Measurements from ENCODE around the gene TDRD7.
A peak's percentile ranks its signal among the peaks of the same experiment; 100 is the strongest.

TDRD7 gene

DNA sequence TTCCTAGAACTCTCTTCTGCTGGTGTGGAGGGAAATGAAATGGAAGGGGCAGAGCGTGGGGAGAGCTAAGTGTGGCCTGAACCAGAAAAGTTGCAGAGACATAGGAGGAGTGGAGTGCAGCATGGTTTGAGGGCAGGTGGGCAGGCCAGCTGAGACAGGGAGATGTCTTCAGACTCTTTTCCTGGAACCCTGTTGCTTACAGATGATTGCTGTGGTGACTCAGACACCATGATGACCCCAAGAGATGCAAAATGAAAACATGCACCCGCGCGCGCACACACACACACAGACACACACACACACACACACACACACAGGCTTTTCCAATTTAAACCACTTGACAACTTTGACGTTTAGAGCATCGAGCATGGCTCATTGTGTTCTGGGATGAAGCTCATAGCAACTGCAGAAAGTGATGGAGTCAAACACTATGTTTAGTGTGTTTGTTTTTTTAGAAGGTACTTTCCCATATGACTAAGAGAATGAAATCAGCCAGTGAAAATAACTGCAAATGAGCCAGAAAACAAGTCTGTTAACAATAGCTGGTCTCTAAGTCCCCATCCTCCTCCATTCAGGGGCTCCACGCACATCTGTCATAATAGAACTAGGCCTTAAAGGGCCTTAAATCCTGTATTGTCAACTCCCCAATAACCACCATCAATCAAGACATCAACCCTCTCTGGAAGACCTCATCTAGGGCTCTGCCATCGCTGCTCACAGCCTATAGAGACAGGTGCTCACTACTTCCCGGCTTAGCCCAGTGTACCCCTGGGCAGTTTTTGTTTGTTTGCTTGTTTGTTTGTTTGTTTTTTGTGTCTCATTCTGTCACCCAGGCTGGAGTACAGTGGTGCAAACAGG lies 99.1 kb downstream of the TDRD7 start:
- CTCF ChIA-PET = interaction anchor here (0.6 to 1.0 kb wide), 4 partner anchors 26 to 654 kb away, joined by 3 to 5 read pairs (median 4); no protein-coding TSS in a partner anchor
- H3K4me3 ChIP-seq (ENCODE audit: low read depth, low read length) = no peak overlapping the region
- H3K36me3 ChIP-seq (ENCODE audit: control insufficient read depth in 2 of 2, insufficient read depth in 1 of 2, low read length in 2 of 2) = peaks cover 0 to 7% of the 10 kb centered on the region in 2 experiments; a peak in 1 of 3 replicates
- H3K9me3 ChIP-seq (ENCODE audit: control insufficient read depth, insufficient read depth, low read depth, low read length) = no peaks in the 10 kb centered on the region
- no peak overlapping the region; the same call in 1 of the 2 replicates for H3K27ac ChIP-seq (ENCODE audit: extremely low read depth, low read depth, low read length)
- POLR2A ChIA-PET = interaction anchor here (0.5 kb wide), 1 partner anchor 1709 kb away, joined by 3 read pairs; no protein-coding TSS in a partner anchor
- H3K4me1 ChIP-seq (ENCODE audit: control insufficient read depth, insufficient read depth, low read length) = no peaks in the 10 kb centered on the region
- peak; percentile 57; the same call in 1 of the 2 replicates for TF ChIP-seq ZNF776 (tag by site-specific recombination; IDR thresholded peaks at IDR 0.05; ENCODE audit: borderline replicate concordance)
- TF ChIP-seq ZNF658 (tag by site-specific recombination; IDR thresholded peaks at IDR 0.05) = 0 out of 2 replicates have a peak, but pooled peaks have one; percentile 83
- TF ChIP-seq ZNF621 (tag by site-specific recombination; IDR thresholded peaks at IDR 0.05) = peak; percentile 88
- no peak for TF ChIP-seq KLF10 (tag by site-specific recombination; IDR thresholded peaks at IDR 0.05)
- TF ChIP-seq ZNF223 (tag by site-specific recombination; IDR thresholded peaks at IDR 0.05) = no peak
- no peak for TF ChIP-seq ZBTB1 (tag by site-specific recombination; IDR thresholded peaks at IDR 0.05)
- no peak for TF ChIP-seq ZBTB26 (tag by site-specific recombination; optimal IDR thresholded peaks at IDR 0.05)
- TF ChIP-seq, protein P1, sequence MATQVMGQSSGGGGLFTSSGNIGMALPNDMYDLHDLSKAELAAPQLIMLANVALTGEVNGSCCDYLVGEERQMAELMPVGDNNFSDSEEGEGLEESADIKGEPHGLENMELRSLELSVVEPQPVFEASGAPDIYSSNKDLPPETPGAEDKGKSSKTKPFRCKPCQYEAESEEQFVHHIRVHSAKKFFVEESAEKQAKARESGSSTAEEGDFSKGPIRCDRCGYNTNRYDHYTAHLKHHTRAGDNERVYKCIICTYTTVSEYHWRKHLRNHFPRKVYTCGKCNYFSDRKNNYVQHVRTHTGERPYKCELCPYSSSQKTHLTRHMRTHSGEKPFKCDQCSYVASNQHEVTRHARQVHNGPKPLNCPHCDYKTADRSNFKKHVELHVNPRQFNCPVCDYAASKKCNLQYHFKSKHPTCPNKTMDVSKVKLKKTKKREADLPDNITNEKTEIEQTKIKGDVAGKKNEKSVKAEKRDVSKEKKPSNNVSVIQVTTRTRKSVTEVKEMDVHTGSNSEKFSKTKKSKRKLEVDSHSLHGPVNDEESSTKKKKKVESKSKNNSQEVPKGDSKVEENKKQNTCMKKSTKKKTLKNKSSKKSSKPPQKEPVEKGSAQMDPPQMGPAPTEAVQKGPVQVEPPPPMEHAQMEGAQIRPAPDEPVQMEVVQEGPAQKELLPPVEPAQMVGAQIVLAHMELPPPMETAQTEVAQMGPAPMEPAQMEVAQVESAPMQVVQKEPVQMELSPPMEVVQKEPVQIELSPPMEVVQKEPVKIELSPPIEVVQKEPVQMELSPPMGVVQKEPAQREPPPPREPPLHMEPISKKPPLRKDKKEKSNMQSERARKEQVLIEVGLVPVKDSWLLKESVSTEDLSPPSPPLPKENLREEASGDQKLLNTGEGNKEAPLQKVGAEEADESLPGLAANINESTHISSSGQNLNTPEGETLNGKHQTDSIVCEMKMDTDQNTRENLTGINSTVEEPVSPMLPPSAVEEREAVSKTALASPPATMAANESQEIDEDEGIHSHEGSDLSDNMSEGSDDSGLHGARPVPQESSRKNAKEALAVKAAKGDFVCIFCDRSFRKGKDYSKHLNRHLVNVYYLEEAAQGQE (tag by site-specific recombination; IDR thresholded peaks at IDR 0.05) = no peak
- TF ChIP-seq ZSCAN30 (tag by site-specific recombination; IDR thresholded peaks at IDR 0.05) = no peak
- TF ChIP-seq ZNF112 (tag by site-specific recombination; IDR thresholded peaks at IDR 0.05) = peak; percentile 79
- no peak for TF ChIP-seq ZNF423 (tag by site-specific recombination; IDR thresholded peaks at IDR 0.05)
- TF ChIP-seq, protein P2, sequence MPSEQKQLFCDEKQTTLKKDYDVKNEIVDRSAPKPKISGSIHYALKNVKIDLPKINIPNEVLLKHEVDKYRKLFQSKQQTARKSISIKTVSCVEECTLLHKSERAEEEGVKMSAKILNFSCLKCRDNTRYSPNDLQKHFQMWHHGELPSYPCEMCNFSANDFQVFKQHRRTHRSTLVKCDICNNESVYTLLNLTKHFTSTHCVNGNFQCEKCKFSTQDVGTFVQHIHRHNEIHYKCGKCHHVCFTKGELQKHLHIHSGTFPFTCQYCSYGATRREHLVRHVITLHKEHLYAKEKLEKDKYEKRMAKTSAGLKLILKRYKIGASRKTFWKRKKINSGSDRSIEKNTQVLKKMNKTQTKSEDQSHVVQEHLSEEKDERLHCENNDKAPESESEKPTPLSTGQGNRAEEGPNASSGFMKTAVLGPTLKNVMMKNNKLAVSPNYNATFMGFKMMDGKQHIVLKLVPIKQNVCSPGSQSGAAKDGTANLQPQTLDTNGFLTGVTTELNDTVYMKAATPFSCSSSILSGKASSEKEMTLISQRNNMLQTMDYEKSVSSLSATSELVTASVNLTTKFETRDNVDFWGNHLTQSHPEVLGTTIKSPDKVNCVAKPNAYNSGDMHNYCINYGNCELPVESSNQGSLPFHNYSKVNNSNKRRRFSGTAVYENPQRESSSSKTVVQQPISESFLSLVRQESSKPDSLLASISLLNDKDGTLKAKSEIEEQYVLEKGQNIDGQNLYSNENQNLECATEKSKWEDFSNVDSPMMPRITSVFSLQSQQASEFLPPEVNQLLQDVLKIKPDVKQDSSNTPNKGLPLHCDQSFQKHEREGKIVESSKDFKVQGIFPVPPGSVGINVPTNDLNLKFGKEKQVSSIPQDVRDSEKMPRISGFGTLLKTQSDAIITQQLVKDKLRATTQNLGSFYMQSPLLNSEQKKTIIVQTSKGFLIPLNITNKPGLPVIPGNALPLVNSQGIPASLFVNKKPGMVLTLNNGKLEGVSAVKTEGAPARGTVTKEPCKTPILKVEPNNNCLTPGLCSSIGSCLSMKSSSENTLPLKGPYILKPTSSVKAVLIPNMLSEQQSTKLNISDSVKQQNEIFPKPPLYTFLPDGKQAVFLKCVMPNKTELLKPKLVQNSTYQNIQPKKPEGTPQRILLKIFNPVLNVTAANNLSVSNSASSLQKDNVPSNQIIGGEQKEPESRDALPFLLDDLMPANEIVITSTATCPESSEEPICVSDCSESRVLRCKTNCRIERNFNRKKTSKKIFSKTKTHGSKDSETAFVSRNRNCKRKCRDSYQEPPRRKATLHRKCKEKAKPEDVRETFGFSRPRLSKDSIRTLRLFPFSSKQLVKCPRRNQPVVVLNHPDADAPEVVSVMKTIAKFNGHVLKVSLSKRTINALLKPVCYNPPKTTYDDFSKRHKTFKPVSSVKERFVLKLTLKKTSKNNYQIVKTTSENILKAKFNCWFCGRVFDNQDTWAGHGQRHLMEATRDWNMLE (tag by site-specific recombination; conservative IDR thresholded peaks at IDR 0.05; ENCODE audit: low read depth) = no peak
- TF ChIP-seq ZFP69B (tag by site-specific recombination; IDR thresholded peaks at IDR 0.05) = peak; percentile 57; the same call in 1 of the 2 replicates
- peak; percentile 72 for TF ChIP-seq ZBTB21 (tag by site-specific recombination; IDR thresholded peaks at IDR 0.05)
- TF ChIP-seq ZNF585B (tag by site-specific recombination; IDR thresholded peaks at IDR 0.05) = no peak
- TF ChIP-seq SCRT1 (tag by site-specific recombination; IDR thresholded peaks at IDR 0.05; ENCODE audit: borderline replicate concordance) = no peak
- TF ChIP-seq GLI2 (tag by site-specific recombination; IDR thresholded peaks at IDR 0.05; ENCODE audit: borderline replicate concordance, low read depth) = no peak
- TF ChIP-seq ZNF391 (tag by site-specific recombination; IDR thresholded peaks at IDR 0.05; ENCODE audit: borderline replicate concordance, low read depth) = no peak
- no peak for TF ChIP-seq ZNF530 (tag by site-specific recombination; IDR thresholded peaks at IDR 0.05; ENCODE audit: low read depth)
- TF ChIP-seq ZNF449 (tag by site-specific recombination; IDR thresholded peaks at IDR 0.05) = no peak
- peak; percentile 84 for TF ChIP-seq INSM2 (tag by site-specific recombination; IDR thresholded peaks at IDR 0.05)
- no peak for TF ChIP-seq ZNF211 (tag by site-specific recombination; IDR thresholded peaks at IDR 0.05; ENCODE audit: low read depth)
- TF ChIP-seq ZFHX2 (tag by site-specific recombination; conservative IDR thresholded peaks at IDR 0.05) = no peak
- no peak for TF ChIP-seq ZNF311 (tag by site-specific recombination; IDR thresholded peaks at IDR 0.05; ENCODE audit: borderline replicate concordance)

All from HEK293 (cell line).